Lung (tissue), 12 donors: ENCODE measurements around the gene C20orf204. TPM values are rescaled to one million over a fixed set of nuclear protein-coding genes. Genes with fewer than 3 reads are reported as not detected.

Experiments used
- ATAC-seq: fragments of 200-7000 bp; cut with Tn5 transposase; one replicate; pipeline ENCODE4 v1.9.1; 2020; ENCODE audit warnings: moderate number of reproducible peaks; ENCODE audit not compliant: insufficient read depth, low FRiP score
- DNase-seq, 3 donors: peaks; one replicate each; pipeline ENCODE4 v3.0.0-alpha.2; 2013 to 2017
- H3K27ac ChIP-seq, 2 donors: one replicate each; pipeline ENCODE4 v1.5.1; 2013; ENCODE audit warnings: mild to moderate bottlenecking in 2 of 2, moderate library complexity in 2 of 2, control low read depth in 1 of 2, inconsistent platforms in 1 of 2, low read depth in 1 of 2, low read length in 1 of 2
- H3K27me3 ChIP-seq, 3 donors: one replicate each; pipeline ENCODE4 v1.5.1; 2013; ENCODE audit warnings: low read length in 2 of 3; ENCODE audit not compliant: control insufficient read depth in 3 of 3, insufficient read depth in 3 of 3
- H3K36me3 ChIP-seq, 4 donors: one replicate each; pipeline ENCODE4 v1.5.1; 2013; ENCODE audit warnings: low read length in 4 of 4, mild to moderate bottlenecking in 1 of 4, moderate library complexity in 1 of 4; ENCODE audit not compliant: control insufficient read depth in 4 of 4, insufficient read depth in 4 of 4
- H3K4me1 ChIP-seq, 5 donors: one replicate each; pipeline ENCODE4 v1.5.1; 2013; ENCODE audit warnings: low read length in 5 of 5, mild to moderate bottlenecking in 2 of 5, moderate library complexity in 1 of 5; ENCODE audit not compliant: control insufficient read depth in 5 of 5, insufficient read depth in 5 of 5
- H3K4me3 ChIP-seq: one replicate; pipeline ENCODE4 v1.5.1; 2013; ENCODE audit warnings: mild to moderate bottlenecking, control low read depth, moderate library complexity
- H3K9ac ChIP-seq, 2 donors: one replicate each; pipeline ENCODE4 v1.5.1; 2013; ENCODE audit warnings: low read length in 2 of 2, control low read depth in 1 of 2; ENCODE audit not compliant: insufficient read depth in 1 of 2
- H3K9me3 ChIP-seq, 4 donors: one replicate each; pipeline ENCODE4 v1.5.1; 2013; ENCODE audit warnings: low read length in 3 of 4, mild to moderate bottlenecking in 1 of 4, moderate library complexity in 1 of 4; ENCODE audit not compliant: control insufficient read depth in 4 of 4, insufficient read depth in 3 of 4
- CTCF ChIP-seq: IDR thresholded peaks from 2 replicates; pipeline ENCODE4 v1.5.1; 2012; ENCODE audit warnings: mild to moderate bottlenecking; ENCODE audit errors: control extremely low read depth, extremely low read depth
- WGBS, 2 donors: extraction: QIAGEN DNeasy Blood & Tissue Kit; methylation state at CpG; one replicate each; pipeline ENCODE4 v1.1.7; 2013; 5-methylcytosine and 5-hydroxymethylcytosine counted together
- polyA plus RNA-seq, 2 donors: library from polyadenylated mRNA; stranded (reverse); fragments of 200-250 nt; gene quantifications; one replicate each; pipeline ENCODE4 v1.2.1, GENCODE V29; 2013
- total RNA-seq, 2 donors: library from RNA; depleted of rRNA in 1 of 2; stranded (reverse); fragments of >200 nt in 1 of 2; gene quantifications; one replicate each; pipeline ENCODE4 v1.2.1, GENCODE V29; 2014 to 2021
- donor health status: control.
- donor health status: control.
- donor health status: Bipolar disorder and iron deficiency.
- donor health status: healthy.
- donor health status: DM: yes; HTN: yes; CAD: no.

The C20orf204 gene
- total and polyA plus RNA-seq, 4 donors = 0.50 to 2.0 (median 0.98) TPM

DNA sequence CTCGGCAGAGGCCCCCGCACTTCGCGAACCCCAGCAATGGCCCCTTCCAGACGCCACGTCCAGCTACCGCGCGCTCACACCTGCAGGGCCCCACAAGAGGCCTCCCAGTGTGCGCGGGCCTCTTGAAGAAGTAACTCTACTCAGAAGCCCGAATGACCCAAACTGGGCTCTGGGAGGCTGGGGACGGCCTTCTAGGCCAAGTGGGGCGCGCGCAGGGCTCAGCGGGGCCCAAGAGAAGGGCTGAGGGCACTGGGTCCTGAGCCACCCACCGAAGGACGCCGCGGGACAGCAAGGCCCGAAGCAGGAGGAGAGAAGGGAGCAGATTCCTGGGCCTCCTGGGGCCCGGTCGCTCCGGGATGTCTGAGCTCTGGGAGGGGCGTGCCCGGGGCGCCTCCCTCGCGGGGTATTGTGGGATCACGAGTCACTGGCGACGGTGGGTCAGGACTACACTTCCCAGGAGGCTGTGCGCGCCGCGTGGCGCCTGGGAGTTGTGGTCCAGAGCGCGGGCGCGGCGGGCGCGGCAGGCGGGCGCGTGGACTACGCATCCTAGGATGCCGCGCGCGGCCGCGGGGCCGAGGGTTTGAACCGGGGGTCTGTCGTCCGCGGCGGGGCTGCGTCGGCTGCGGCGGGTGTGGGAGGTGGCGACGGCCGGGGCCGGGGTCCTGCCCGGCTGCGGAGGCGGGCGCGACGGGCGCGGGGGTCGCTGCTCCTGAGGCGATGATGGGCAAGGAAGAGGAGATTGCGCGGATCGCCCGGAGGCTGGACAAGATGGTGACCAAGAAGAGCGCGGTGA, 26.8 kb downstream of the C20orf204 start, which contains the start of gene TCEA2:
Gene TCEA2 (plus strand): TSS at position 603 of the 793 bp plus-strand sequence. CDS start 115 bp downstream, at position 718.
- peaks cover 7 to 17% (median 13%) of the 10 kb centered on the region in 5 donors for H3K4me1 ChIP-seq
- H3K4me3 ChIP-seq = peak within 1 kb of the TSS; percentile 72
- H3K27me3 ChIP-seq = no peaks in the 10 kb centered on the region
- H3K36me3 ChIP-seq = no peaks in the 10 kb centered on the region
- H3K9me3 ChIP-seq = no peaks in the 10 kb centered on the region
- no peak for TF ChIP-seq CTCF
- DNase-seq = peak; percentile 98 to 99 (median 98)
- 7 to 10% methylated on average over 59 to 85 of the region's 85 CpGs for WGBS, 2 donors
- peak within 1 kb of the TSS; percentile 73 to 80 for H3K9ac ChIP-seq
- peak within 1 kb of the TSS; percentile 68 to 94 for H3K27ac ChIP-seq
- ATAC-seq = peak; percentile 98

DNA sequence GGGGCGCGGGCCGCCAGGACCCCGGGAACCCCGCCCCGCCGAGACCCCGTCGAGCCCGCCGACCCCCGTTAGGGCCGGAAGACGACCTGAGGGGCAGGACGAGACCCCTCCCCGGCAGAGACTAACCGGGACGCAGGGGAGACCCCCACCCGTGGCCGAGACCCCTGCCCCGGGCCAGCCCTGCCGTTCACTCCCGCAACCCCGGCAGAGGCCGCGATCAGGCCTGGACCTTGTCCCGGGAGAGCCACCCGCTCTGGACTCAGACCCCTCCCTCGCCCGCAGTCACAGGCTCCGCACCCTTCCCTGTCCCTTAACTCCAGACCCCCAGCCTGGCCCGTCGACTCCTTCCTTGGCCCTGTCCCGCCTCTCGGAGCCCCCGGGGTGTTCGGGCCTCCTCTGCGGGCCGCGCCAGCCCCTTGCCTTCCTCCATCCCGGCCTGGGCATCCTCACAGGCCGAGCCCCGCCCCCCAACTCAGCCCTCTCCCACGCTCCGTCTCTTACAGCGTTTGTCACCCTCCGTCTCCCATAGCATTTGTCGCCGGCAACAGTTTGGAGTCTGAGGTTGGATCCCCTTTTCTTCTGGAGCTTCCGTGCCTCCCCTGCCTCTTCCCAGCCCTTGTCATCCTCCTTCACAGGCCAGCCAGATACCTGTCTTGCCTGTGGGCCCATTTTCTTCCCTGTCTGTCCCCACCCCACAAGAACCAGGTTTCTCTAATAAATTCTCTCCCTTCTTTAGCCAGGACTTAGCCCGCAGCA, 27.6 kb downstream of the C20orf204 start:
- no peaks in the 10 kb centered on the region for H3K27me3 ChIP-seq
- H3K4me1 ChIP-seq = peaks cover 7 to 17% (median 9%) of the 10 kb centered on the region in 5 donors
- DNase-seq (no peak), ATAC-seq (no peak)
- peak overlapping the region; percentile 72 for H3K4me3 ChIP-seq
- peak overlapping the region; percentile 21 to 68 for H3K27ac ChIP-seq
- TF ChIP-seq CTCF = no peak
- peak overlapping the region; percentile 25 to 55 for H3K9ac ChIP-seq
- 2% methylated on average over 45 to 51 of the region's 51 CpGs for WGBS, 2 donors
- H3K9me3 ChIP-seq = no peaks in the 10 kb centered on the region
- H3K36me3 ChIP-seq = no peaks in the 10 kb centered on the region

DNA sequence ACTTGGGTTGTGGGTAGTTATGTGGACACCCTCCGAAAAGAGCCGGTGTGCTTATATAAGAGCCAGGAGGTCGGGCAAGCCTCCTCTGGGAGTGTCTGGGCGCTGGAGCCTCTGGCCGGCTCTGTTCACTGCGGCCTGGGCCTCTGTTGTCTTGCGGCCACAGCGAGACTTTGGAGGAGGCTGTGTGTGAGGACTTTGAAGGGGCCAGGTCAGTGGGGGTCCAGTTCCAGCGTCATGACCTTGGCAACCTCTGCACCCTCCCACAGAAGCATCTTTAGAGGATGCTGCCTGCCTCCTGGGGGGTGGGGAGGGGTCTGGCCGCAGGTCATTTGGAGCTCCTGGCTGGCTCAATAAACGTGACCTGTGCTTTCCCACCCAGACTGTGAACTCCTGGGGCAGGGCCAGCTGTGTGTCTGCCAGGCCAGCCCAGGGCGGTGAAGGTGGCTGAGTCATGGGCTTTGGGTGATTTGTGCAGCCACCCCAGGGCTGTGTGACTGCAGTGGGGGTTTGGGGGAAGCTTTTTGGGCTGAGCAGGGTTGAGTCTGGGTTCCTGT, 28.2 kb downstream of the C20orf204 start:
- H3K27me3 ChIP-seq = no peaks in the 10 kb centered on the region
- H3K27ac ChIP-seq = peak overlapping the region in 1 of 2 donors; percentile 68
- no peak overlapping the region for H3K4me3 ChIP-seq
- no peaks in the 10 kb centered on the region for H3K9me3 ChIP-seq
- peak overlapping the region in 1 of 2 donors; percentile 25 for H3K9ac ChIP-seq
- peaks cover 7 to 17% (median 8%) of the 10 kb centered on the region in 5 donors for H3K4me1 ChIP-seq
- ATAC-seq (no peak), DNase-seq (no peak)
- 39 to 60% methylated on average over 12 of the region's 12 CpGs for WGBS, 2 donors
- TF ChIP-seq CTCF = no peak
- peaks cover 0 to under 1% (median 0%) of the 10 kb centered on the region in 4 donors for H3K36me3 ChIP-seq
